GM18505 (cell line): Measurements from ENCODE around the gene JUN.

ENCODE experiments used
- ATAC-seq: cut with Tn5 transposase; IDR thresholded peaks from one replicate; pipeline ENCODE4 v1.9.1; 2021; ENCODE audit not compliant: unreplicated experiment
- POLR2A ChIP-seq: IDR thresholded peaks from 4 replicates; pipeline ENCODE4 v1.6.1; 2011; ENCODE audit warnings: borderline replicate concordance; ENCODE audit not compliant: insufficient read depth, insufficient read length; ENCODE audit errors: extremely low read depth

Gene JUN

DNA sequence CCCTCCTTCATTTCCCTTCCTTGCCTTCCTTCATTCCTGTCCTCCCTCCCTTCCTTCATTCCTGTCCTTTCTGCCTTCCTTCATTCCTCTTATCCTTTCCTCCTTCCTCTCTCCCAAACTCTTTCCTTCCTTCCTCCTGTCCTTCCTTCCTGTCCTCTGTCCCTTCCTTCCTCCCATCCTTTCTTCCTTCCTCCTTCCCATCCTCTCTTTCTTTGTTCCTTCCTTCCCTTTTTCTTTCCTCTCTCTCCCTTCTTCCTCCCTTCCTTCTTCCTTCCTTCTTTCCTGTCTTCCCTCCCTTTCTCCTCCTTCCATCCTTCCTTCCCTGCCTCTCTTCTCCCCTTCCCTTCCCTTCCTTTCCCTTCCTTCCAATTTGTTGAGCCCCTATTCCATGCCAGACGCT, 15.8 kb upstream of the JUN start:
- TF ChIP-seq POLR2A: no peak
- no peak for ATAC-seq

DNA sequence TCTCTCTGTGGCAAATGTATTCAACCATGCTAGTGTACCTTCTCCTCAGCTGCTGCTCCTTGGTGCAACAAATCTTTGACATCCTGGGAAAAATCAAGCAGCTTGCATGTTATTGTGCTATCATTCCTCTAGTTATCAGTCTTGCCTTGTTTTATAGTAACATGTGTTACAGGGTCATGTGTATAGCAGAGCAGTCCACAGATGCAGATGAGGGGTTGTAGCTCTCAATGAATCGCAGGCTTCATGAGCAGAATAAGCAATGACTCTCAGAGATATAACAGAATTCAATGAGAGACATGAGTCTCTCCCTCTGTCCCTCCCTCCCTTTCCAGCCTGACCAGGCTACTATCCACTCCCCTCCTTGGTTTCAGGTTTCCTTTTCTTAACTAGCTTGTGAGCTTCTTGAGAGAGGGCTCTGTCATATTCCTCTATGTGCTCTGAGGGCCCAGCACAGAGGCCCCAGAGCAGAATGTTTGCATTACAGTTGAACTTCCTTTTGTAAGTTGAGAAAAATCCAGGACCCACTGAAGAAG, 15.1 kb upstream of the JUN start:
- ATAC-seq: no peak

DNA sequence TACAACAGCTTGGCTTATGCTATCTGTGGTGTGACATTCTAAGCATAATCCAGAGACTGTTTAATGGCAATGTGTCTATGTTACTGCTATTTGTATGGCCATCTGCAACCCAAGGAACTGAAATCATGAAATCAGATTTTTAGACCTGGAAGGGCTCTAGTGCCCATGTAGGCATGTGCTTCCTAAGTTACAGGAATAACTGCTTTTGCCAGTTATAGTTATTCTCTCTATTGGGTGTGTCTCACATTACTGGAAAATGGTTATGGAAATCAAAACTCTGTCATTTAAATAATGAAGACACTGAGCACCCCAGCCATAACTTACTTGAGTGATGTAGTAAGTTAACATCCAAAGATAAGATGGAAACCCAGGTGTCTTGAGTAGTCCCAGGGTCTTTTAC, 12.6 kb upstream of the JUN start:
- no peak for TF ChIP-seq POLR2A
- ATAC-seq: no peak

More for the DNA sequence above, 15.1 kb upstream of the JUN start:
- no peak for TF ChIP-seq POLR2A

DNA sequence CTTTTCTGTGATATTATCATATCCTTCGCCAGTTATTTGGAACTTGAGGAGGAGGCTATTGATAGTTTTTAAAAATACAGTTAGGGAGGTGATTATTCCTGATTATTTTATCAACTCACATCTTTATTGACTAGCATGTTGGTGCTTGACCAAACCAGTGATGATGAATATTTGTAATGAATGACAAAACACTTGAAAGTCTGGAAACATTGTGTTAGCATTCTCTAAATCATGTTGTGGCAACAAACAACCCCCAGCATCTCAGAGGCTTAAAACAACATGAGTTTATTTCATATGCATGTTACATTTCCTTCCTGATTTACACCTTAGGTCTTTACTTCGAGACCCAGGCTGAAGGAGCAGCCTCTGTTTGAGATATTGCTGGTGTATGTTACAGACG, 10.7 kb upstream of the JUN start:
- TF ChIP-seq POLR2A: no peak
- ATAC-seq: no peak

DNA sequence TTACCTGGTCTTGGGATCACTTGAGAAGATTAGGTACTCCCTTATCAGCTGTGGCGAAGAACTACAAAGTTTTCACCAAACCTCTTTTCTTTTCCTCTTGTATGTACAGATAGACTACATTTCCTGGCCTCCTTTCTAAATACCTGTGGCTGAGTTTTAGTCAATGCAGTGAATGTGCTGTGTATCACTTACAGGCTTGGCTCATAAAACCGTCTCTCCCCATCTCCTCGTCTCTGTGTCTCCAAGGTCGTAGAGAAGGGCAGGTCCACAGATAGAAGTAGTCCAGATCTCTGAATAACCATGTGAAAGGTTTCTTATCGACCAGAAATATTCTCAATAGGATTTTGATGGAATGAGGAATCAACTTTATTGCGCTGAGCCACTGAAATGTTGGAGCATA, 9.0 kb upstream of the JUN start:
- ATAC-seq: no peak
- TF ChIP-seq POLR2A: no peak

DNA sequence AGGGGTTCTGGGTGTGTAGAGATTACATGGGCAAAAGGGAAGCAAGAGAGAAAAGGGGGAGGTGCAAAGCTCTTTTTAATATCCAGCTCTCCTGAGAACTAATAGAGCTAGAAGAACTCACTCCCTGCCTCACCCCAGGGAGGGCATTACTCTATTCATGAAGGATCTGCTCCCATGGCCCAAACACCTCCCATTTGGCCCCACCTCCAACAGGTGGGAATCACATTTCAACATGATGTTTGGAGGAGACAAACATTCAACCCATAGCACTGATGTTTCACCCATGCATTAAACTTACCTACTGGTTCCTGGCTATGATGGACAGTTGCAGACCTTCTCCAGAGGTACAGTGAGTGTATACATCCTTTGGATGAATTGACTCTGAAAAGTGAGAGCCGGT, 7.3 kb upstream of the JUN start:
- ATAC-seq: no peak
- no peak for TF ChIP-seq POLR2A

DNA sequence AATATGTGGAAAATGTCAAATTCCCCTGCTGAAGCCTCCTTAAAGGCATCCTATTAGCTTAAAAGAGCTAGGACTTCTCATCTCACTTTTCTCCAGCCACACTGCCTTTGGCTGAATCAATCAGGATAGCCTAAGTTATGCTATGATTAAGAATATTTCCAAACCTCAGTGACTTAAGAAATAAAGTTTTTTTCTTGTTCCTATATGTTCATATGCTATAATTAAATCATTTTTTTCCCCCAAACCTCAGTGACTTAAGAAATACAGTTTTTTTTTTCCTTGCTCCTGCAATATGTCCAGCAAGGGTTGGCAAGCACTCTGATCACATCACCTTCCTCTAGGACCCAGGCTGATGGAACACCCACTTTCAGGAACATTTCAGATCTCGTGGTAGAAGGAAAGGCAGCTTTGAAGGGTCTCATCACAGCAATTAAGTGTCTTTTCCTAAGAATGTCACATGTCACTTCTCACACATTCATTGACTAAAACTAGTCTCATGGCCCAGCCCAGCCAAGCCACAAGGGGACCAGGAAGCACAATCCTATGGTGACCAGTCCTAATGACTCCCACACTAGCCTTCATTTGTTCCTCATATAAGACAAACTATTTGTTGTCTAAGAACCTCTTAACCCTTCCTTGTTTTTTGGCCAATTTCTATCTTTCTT, 6.3 kb upstream of the JUN start:
- TF ChIP-seq POLR2A: no peak
- ATAC-seq: no peak

DNA sequence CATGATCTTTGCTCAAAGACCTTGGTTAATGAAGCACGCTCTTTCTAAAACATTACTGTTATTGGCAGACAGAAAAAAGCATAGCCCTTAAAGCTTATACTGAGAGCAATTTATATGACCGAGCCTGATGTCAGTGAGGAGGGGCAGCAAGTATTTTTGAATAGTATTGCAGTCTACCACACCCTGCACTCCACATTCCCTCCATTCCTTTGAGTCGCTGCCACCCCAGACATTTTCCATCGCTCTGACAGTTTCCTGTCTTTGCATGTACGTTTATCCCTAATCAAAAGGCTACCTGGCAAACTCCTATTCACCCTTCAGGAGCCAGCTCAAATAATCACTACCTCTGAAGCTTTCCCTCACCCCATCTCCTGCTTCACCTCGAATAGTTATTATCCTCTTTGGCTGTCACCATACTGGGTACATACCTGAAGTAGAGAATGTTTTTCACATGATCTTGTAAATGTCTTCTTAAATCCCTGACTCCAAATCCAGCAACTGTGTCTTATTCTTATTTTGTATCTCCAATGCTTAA, 5.5 kb upstream of the JUN start:
- no peak for TF ChIP-seq POLR2A
- ATAC-seq: no peak

DNA sequence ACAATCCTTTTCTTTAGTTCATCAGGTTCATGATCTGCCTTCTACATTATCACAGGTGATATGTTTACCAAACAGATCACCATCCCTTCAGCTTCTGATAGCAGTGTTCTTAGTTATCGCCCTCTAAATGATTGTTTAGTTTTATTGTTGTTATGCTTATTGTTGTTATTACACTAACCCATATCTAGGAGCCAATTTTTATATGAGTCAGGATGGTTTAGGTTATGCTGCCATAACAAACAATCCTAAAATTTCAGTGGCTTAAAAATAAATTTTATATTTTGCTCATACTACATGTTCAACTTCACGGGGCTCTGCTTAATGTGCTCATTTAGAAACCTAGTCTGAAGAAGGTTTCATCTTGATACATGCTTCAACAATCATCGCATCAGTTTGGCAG, 4.4 kb upstream of the JUN start:
- no peak for TF ChIP-seq POLR2A
- ATAC-seq: no peak

DNA sequence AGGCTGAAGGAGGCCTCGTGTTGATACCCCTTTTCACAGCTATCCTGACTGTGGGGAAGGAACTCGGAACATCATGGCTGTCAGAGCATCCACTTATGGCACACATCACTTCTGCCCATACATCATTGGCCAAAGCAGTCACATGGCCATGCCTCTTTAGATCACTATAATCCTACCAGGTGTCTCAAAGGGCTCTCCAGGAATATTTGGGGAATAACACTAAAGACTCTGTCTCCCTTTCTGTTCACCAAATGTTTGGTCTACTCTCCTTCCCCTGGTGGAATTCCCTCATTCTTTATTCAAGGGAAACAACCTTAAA, 3.0 kb upstream of the JUN start:
- no peak for TF ChIP-seq POLR2A
- ATAC-seq: no peak

DNA sequence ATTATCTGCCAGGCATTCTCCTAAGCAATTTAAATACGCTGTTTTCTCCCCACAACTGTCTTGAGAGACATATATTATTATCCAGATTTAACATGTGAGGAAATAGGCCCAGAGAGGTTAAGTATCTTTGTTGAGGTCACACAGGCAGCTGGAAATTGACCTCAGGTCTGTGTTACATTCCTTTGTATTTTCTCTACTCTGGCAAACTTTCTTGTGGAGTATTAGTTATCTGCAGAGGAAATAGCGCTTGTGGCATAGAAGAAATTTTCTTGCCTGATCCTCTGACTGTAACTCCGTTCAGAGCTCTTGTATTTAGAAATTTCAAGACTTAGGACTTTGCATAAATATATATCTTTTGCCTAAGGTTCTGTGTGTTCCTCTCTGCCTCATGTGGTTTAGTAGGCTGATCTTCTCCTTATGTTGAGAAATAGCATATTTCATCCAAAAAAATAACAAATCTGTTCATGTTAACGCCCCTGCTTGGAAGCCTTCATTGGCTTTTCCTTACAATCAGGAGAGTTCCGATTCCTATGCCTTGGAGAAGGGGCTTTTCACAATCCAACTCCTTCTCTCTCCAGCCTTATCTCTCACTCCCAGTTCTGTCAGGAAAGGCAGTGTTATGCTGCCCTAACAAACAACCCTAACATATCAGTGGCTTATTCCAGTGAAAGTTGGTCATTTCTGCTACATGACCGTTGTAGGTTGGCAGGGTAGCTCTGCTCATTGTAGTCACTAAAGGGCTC, 2.5 kb upstream of the JUN start:
- TF ChIP-seq POLR2A: no peak
- ATAC-seq: no peak

DNA sequence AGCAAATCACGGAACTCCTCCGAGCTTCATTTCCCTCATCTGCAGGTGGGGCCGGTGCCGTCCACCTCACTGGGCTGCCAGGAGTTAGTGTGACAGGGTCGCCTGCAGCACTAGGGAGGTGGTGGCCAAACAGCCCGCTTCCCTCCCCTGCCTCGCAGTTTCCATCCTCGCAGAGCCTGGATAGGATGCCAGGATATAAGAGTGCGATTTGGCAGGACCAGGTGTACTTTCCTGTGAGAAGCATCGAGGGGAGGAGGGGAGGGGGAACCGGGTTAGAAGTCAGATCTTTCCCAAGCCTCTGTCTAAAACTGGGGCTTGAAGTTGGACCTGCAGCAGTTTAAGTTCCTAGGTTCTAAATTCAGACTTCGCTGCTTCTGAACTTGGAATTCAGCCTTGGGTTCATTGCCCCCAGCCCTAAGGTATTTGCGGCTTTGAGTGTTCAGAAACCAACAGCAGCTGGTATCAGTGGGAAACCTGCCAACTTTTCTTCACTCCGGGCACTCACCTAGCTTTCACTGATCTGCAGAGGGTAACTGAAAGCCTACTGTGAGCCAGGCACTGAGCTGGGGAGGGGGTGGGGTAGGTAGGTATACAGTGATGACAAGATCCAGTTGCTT, 1.7 kb upstream of the JUN start:
- TF ChIP-seq POLR2A: peak; percentile 6
- ATAC-seq: no peak

DNA sequence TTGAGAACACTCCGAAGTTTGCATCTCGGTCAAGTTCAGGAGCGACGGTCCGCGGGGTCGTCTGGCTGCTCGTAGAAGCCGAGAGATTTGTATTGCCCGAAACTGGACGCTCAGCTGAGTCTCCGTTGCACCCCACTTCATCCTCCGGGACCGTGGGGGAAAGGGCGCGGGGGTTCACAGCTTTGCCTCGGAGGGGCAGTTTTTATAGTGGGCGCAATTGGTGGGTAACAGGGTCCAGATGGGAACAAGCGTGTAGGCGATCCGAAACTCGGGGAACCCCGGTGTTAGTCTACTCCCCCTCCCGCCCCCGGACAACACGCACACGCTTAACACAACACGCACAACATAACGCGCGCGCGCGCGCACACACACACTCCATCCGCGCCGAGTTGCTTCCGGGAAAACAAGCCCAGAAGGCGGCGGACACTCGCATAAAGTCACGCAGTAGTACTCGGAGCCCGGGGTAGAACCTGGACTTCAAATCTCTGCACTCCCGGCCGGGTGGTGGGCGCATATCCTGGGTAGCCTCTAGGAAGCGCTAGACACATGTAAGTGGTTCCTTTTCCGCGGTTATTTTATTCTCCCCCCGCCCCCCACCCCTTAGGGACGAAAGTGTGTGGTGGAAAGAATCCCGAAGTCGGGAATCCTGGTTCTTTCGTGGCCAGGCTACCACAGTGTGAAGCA, 1.1 kb upstream of the JUN start:
- TF ChIP-seq POLR2A: peak; percentile 69
- no peak for ATAC-seq

DNA sequence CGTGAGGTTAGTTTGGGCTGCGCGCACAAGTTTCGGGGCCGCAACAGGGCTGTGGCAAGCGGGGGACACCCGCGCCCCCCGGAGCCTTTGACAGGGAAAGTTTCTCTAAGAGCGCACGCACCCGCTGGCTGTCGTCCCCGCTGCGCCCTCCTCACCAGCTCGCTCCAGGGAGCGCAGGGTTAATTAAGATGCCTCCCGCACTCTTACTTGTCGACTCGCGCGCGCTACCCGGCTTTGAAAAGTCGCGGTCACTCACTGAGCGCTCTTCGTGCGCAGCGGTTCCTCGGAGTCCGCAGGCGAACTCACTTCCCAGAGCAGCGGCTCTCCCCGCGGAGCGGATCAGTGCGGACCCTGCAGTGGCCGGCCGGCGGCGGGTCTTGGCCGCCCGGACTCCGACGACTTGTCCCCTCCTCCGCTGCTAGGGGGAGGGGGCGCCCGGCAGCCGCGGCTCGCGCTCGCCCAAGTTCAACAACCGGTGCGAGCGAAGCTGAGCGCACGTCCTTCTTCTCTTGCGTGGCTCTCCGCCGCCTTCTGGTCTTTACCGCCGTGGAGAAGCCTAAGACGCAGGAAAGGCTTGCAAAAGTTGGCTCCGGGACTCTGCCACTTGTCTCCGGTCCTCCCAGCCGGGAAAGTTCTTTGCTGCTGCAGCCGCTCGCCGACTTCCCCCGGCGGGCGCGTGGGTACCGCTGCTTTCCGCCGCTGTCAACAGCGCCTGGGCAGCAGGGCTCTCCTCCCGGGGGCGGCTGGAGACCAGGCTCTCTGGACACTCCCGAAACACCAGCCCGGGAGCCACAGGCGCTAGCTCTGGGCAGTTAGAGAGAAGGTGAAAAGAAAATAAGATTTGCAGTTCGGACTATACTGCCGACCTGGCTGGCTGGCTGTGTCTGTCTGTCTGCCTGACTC, 506 bp downstream of the JUN start:
- no peak for ATAC-seq
- TF ChIP-seq POLR2A: no peak
